Chondrocyte (in vitro differentiated cells): ENCODE measurements around the gene GRIA4. TPM values are rescaled to one million over a fixed set of nuclear protein-coding genes. Genes with fewer than 3 reads are reported as not detected.
A peak's percentile ranks its signal among the peaks of the same experiment; 100 is the strongest.

Experiments
- DNase-seq: peaks from one replicate; pipeline ENCODE4 v3.0.0; 2021; ENCODE audit warnings: mixed read lengths, low spot score
- H3K27ac Mint-ChIP-seq: one replicate; pipeline ENCODE4 v1.8.0; 2021; ENCODE audit warnings: mild to moderate bottlenecking, moderate library complexity, mixed read lengths; ENCODE audit not compliant: unreplicated experiment
- H3K27me3 Mint-ChIP-seq: 2 replicates; pipeline ENCODE4 v1.8.0; 2021; ENCODE audit warnings: low read depth, mixed read lengths
- H3K36me3 Mint-ChIP-seq: 2 replicates; pipeline ENCODE4 v1.8.0; 2021; ENCODE audit warnings: low read depth, mixed read lengths
- H3K4me1 Mint-ChIP-seq: 2 replicates; pipeline ENCODE4 v1.8.0; 2021; ENCODE audit warnings: low read depth, mild to moderate bottlenecking, mixed read lengths
- H3K4me3 Mint-ChIP-seq: one replicate; pipeline ENCODE4 v1.8.0; 2021; ENCODE audit warnings: mild to moderate bottlenecking, moderate library complexity, mixed read lengths; ENCODE audit not compliant: unreplicated experiment
- H3K9me3 Mint-ChIP-seq: 2 replicates; pipeline ENCODE4 v1.8.0; 2021; ENCODE audit warnings: low read depth, mixed read lengths
- CTCF ChIP-seq: fragments of 200-600 bp; sonication (generic); IDR thresholded peaks from 2 replicates; pipeline ENCODE4 v1.5.0; 2021; ENCODE audit warnings: antibody characterized with exemption, mild to moderate bottlenecking, moderate library complexity
- total RNA-seq: library from RNA; stranded (reverse); gene quantifications from 3 replicates; pipeline ENCODE4 v1.2.1, GENCODE V29; 2021

GRIA4 gene
- total RNA-seq, 1 donor from 2014 or later = not detected

DNA sequence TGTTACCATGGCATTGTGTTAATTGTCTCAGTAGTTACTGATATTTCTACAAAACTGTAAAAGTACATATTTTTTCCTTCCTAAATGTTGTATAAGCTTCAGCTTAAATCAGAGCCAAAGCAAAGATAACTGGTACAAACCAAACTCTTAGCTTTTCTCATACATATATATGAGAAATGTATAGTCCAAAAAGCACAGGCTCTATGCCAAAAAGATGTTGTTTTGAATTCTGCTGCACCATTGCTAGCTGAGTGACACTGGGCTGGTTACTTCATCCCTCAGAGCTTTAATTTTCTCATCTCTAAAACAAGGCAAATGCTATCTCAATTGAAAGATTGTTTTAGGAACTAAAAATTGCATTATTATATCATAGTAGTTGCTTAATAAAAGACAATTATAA is 6.7 kb upstream of the GRIA4 start:
- DNase-seq = no peak
- Mint-ChIP-seq H3K36me3 (no peaks in the 10 kb centered on the region), H3K4me1 (no peaks in the 10 kb centered on the region)

DNA sequence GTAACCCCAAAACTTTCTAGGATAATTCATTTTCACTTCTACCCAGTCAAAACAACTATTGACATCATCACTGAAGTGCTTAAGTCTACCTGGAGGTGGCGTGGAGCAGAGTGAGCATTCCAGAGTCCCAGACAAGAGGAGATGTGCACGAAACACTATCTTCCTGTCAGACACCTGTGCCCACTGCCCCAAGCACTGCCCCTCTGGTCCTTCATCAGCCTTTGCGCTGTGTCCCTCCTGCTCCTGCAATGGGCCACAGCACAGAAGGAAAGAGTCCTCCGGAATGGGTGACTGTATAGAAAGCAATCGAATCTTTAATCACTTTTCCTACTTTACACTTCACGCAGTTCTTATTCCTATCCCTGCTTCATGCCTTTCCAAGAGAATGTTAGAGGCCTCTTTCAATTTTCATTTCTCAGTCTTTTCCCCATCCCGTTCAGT is 512 bp upstream of the GRIA4 start:
- H3K9me3 Mint-ChIP-seq = no peaks in the 10 kb centered on the region
- H3K36me3 Mint-ChIP-seq = no peaks in the 10 kb centered on the region
- no peak for DNase-seq
- H3K27me3 Mint-ChIP-seq = peaks cover 54% of the 10 kb centered on the region
- no peak overlapping the region for H3K27ac Mint-ChIP-seq
- peak; percentile 64 for TF ChIP-seq CTCF
- peaks cover 24% of the 10 kb centered on the region for H3K4me1 Mint-ChIP-seq
- H3K4me3 Mint-ChIP-seq = no peak overlapping the region

More for the DNA sequence above, 6.7 kb upstream of the GRIA4 start:
- H3K9me3 Mint-ChIP-seq = no peaks in the 10 kb centered on the region
- peaks cover 8% of the 10 kb centered on the region for H3K27me3 Mint-ChIP-seq
- no peak overlapping the region for H3K4me3 Mint-ChIP-seq
- no peak for TF ChIP-seq CTCF
- no peak overlapping the region for H3K27ac Mint-ChIP-seq

GRCh38 chr11:105610871-105611571 is 1.1 kb downstream of the GRIA4 start:
- Mint-ChIP-seq H3K9me3 (no peaks in the 10 kb centered on the region), H3K4me1 (peaks cover 24% of the 10 kb centered on the region), H3K36me3 (no peaks in the 10 kb centered on the region), H3K27ac (no peak overlapping the region), H3K4me3 (peak overlapping the region; percentile 60), H3K27me3 (peaks cover 57% of the 10 kb centered on the region)
- TF ChIP-seq CTCF = no peak
- no peak for DNase-seq

- peaks cover 57% of the 10 kb centered on the region for H3K27me3 Mint-ChIP-seq
- no peak for TF ChIP-seq CTCF
- H3K27ac Mint-ChIP-seq = no peak overlapping the region
- no peaks in the 10 kb centered on the region for H3K36me3 Mint-ChIP-seq
- peaks cover 24% of the 10 kb centered on the region for H3K4me1 Mint-ChIP-seq
- no peak overlapping the region for H3K4me3 Mint-ChIP-seq
- no peaks in the 10 kb centered on the region for H3K9me3 Mint-ChIP-seq
- no peak for DNase-seq
Observed at GRCh38 chr11:105611572-105612441, 1.9 kb downstream of the GRIA4 start.

GRCh38 chr11:105612771-105613170 is 2.9 kb downstream of the GRIA4 start:
- peaks cover 24% of the 10 kb centered on the region for H3K4me1 Mint-ChIP-seq
- H3K27me3 Mint-ChIP-seq = peaks cover 53% of the 10 kb centered on the region
- H3K4me3 Mint-ChIP-seq = no peak overlapping the region
- no peak for DNase-seq
- no peaks in the 10 kb centered on the region for H3K36me3 Mint-ChIP-seq
- no peaks in the 10 kb centered on the region for H3K9me3 Mint-ChIP-seq
- no peak for TF ChIP-seq CTCF
- H3K27ac Mint-ChIP-seq = no peak overlapping the region
